ENCODE data around the gene OVOL2. TPM values are rescaled to one million over a fixed set of nuclear protein-coding genes. Genes with fewer than 3 reads are reported as not detected.

Gene OVOL2
- total and polyA plus RNA-seq, 10 of the 15 experiments (the other 5 are each of a cell fraction or from before 2014, with no cell fraction given): not detected

DNA sequence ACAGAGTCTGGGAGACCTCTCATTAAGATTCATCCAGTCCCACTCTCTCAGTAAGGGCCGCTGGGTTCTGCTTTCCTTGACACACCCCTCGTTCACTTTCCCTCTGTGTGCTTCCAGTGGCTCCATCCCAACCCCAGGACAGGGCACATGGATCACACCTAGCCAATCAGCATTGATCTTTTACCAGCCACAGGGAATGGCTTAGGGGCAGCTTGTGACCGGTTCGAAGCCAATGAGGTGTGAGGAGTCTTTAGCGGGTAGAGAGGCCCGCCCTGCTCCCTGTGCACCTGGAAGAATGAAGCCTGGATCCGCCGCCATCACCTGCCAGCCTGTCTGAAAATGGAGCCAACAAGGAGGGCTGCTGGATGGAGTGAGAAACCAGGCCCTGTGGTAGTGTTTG lies 35.2 kb upstream of the OVOL2 start:
- Histone ChIP-seq H3K36me3 (ENCODE audit: control insufficient read depth in 2 of 2, insufficient read depth in 2 of 2, low read length in 1 of 2) (no peaks in the 10 kb centered on the region), H3K9me3 (replicated peaks; ENCODE audit: control insufficient read depth, insufficient read depth, low read length) (no peaks in the 10 kb centered on the region), H3K27ac (ENCODE audit: control insufficient read depth, insufficient read depth) (no peak overlapping the region), H2AFZ (ENCODE audit: control insufficient read depth, low read depth, low read length) (no peak overlapping the region), H4K20me1 (ENCODE audit: control insufficient read depth, insufficient read depth) (no peaks in the 10 kb centered on the region), H3K27me3 (replicated peaks in 1 of 2; ENCODE audit: control insufficient read depth in 2 of 2, insufficient read depth in 2 of 2, low read length in 1 of 2) (no peaks in the 10 kb centered on the region; a peak in 1 of 4 replicates), H3K4me2 (ENCODE audit: control insufficient read depth, insufficient read depth) (no peak overlapping the region), H3K9ac (ENCODE audit: control insufficient read depth, insufficient read depth, low read length) (no peak overlapping the region), H3K4me1 (ENCODE audit: control insufficient read depth, insufficient read depth, low read length) (no peaks in the 10 kb centered on the region), H3K4me3 (no peak overlapping the region), H3K79me2 (ENCODE audit: control insufficient read depth, insufficient read depth, low read length) (no peaks in the 10 kb centered on the region)
- no TSS peak for BruUV-seq (replicated peaks)
- SMC1A ChIA-PET (ENCODE audit: uncharacterized antibody, unreplicated experiment): no interaction called here
- RAD21 ChIA-PET (ENCODE audit: unreplicated experiment): no interaction called here
- no peak for ATAC-seq
- in situ Hi-C loops (cut with MboI) (no loop called here), intact Hi-C loops (cut with micrococcal nuclease; ENCODE audit: unreplicated experiment) (no loop called here)
- DNase-seq (ENCODE audit: low read depth, low spot score): no peak
- TF ChIP-seq, protein P1, sequence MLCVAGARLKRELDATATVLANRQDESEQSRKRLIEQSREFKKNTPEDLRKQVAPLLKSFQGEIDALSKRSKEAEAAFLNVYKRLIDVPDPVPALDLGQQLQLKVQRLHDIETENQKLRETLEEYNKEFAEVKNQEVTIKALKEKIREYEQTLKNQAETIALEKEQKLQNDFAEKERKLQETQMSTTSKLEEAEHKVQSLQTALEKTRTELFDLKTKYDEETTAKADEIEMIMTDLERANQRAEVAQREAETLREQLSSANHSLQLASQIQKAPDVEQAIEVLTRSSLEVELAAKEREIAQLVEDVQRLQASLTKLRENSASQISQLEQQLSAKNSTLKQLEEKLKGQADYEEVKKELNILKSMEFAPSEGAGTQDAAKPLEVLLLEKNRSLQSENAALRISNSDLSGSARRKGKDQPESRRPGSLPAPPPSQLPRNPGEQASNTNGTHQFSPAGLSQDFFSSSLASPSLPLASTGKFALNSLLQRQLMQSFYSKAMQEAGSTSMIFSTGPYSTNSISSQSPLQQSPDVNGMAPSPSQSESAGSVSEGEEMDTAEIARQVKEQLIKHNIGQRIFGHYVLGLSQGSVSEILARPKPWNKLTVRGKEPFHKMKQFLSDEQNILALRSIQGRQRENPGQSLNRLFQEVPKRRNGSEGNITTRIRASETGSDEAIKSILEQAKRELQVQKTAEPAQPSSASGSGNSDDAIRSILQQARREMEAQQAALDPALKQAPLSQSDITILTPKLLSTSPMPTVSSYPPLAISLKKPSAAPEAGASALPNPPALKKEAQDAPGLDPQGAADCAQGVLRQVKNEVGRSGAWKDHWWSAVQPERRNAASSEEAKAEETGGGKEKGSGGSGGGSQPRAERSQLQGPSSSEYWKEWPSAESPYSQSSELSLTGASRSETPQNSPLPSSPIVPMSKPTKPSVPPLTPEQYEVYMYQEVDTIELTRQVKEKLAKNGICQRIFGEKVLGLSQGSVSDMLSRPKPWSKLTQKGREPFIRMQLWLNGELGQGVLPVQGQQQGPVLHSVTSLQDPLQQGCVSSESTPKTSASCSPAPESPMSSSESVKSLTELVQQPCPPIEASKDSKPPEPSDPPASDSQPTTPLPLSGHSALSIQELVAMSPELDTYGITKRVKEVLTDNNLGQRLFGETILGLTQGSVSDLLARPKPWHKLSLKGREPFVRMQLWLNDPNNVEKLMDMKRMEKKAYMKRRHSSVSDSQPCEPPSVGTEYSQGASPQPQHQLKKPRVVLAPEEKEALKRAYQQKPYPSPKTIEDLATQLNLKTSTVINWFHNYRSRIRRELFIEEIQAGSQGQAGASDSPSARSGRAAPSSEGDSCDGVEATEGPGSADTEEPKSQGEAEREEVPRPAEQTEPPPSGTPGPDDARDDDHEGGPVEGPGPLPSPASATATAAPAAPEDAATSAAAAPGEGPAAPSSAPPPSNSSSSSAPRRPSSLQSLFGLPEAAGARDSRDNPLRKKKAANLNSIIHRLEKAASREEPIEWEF (IDR thresholded peaks at IDR 0.05; ENCODE audit: insufficient replicate concordance, low read depth, low read length): no peak
- TF ChIP-seq, protein P2, sequence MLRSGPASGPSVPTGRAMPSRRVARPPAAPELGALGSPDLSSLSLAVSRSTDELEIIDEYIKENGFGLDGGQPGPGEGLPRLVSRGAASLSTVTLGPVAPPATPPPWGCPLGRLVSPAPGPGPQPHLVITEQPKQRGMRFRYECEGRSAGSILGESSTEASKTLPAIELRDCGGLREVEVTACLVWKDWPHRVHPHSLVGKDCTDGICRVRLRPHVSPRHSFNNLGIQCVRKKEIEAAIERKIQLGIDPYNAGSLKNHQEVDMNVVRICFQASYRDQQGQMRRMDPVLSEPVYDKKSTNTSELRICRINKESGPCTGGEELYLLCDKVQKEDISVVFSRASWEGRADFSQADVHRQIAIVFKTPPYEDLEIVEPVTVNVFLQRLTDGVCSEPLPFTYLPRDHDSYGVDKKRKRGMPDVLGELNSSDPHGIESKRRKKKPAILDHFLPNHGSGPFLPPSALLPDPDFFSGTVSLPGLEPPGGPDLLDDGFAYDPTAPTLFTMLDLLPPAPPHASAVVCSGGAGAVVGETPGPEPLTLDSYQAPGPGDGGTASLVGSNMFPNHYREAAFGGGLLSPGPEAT (IDR thresholded peaks at IDR 0.05; ENCODE audit: low read depth): no peak
- TF ChIP-seq KLF5 (IDR thresholded peaks at IDR 0.05; ENCODE audit: partially characterized antibody) (no peak), CBX5 (IDR thresholded peaks at IDR 0.05; ENCODE audit: low read depth) (no peak), WRNIP1 (IDR thresholded peaks at IDR 0.05; ENCODE audit: borderline replicate concordance, low read depth, low read length) (no peak), RBBP5 (conservative IDR thresholded peaks at IDR 0.05) (no peak), TCF3 (IDR thresholded peaks at IDR 0.05; ENCODE audit: borderline replicate concordance, insufficient read depth, low read depth, low read length) (no peak)
- TF ChIP-seq, protein P3, sequence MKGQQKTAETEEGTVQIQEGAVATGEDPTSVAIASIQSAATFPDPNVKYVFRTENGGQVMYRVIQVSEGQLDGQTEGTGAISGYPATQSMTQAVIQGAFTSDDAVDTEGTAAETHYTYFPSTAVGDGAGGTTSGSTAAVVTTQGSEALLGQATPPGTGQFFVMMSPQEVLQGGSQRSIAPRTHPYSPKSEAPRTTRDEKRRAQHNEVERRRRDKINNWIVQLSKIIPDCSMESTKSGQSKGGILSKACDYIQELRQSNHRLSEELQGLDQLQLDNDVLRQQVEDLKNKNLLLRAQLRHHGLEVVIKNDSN (IDR thresholded peaks at IDR 0.05; ENCODE audit: borderline replicate concordance, extremely low read length, insufficient read depth, low read depth, low read length): no peak
- TF ChIP-seq, protein P4, sequence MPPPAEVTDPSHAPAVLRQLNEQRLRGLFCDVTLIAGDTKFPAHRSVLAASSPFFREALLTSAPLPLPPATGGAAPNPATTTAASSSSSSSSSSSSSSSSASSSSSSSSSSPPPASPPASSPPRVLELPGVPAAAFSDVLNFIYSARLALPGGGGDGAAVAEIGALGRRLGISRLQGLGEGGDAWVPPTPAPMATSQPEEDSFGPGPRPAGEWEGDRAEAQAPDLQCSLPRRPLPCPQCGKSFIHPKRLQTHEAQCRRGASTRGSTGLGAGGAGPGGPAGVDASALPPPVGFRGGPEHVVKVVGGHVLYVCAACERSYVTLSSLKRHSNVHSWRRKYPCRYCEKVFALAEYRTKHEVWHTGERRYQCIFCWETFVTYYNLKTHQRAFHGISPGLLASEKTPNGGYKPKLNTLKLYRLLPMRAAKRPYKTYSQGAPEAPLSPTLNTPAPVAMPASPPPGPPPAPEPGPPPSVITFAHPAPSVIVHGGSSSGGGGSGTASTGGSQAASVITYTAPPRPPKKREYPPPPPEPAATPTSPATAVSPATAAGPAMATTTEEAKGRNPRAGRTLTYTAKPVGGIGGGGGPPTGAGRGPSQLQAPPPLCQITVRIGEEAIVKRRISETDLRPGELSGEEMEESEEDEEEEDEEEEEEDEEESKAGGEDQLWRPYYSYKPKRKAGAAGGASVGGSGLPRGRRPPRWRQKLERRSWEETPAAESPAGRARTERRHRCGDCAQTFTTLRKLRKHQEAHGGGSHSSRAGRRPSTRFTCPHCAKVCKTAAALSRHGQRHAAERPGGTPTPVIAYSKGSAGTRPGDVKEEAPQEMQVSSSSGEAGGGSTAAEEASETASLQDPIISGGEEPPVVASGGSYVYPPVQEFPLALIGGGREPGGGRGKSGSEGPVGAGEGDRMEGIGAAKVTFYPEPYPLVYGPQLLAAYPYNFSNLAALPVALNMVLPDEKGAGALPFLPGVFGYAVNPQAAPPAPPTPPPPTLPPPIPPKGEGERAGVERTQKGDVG (CRISPR knock-in tag; IDR thresholded peaks at IDR 0.05): no peak
- no peak for FAIRE-seq
- CTCF ChIA-PET: no interaction called here
- POLR2A ChIA-PET: no interaction called here
- WGBS (ENCODE audit: insufficient coverage, insufficient replicate concordance, low lambda C conversion rate, missing lambda C conversion rate): 50% methylated on average over 8 of the region's 8 CpGs
